Glutamatergic neuron (in vitro differentiated cells): Measurements from ENCODE around the gene IQSEC3. TPM values are rescaled to one million over a fixed set of nuclear protein-coding genes. Genes with fewer than 3 reads are reported as not detected.
A peak's percentile ranks its signal among the peaks of the same experiment; 100 is the strongest.
"Not testable (repeated sequence)": the region's sequence is repeated elsewhere in the genome, so short reads cannot be mapped to it uniquely, and the experiment has no call there.

Source experiments
- DNase-seq: peaks from one replicate; pipeline ENCODE4 v3.0.0; 2022
- H3K27ac Mint-ChIP-seq: one replicate; pipeline ENCODE4 v1.8.0; 2020; ENCODE audit warnings: mild to moderate bottlenecking, mixed read lengths, inconsistent platforms; ENCODE audit not compliant: unreplicated experiment
- H3K27me3 Mint-ChIP-seq: one replicate; pipeline ENCODE4 v1.8.0; 2020; ENCODE audit warnings: mild to moderate bottlenecking, moderate library complexity, mixed read lengths, inconsistent platforms; ENCODE audit not compliant: unreplicated experiment
- H3K36me3 Mint-ChIP-seq: one replicate; pipeline ENCODE4 v1.8.0; 2020; ENCODE audit warnings: mild to moderate bottlenecking, mixed read lengths, inconsistent platforms; ENCODE audit not compliant: unreplicated experiment
- H3K4me1 Mint-ChIP-seq: one replicate; pipeline ENCODE4 v1.8.0; 2020; ENCODE audit warnings: mild to moderate bottlenecking, low read depth, mixed read lengths, inconsistent platforms; ENCODE audit not compliant: unreplicated experiment
- H3K4me3 Mint-ChIP-seq: one replicate; pipeline ENCODE4 v1.8.0; 2020; ENCODE audit warnings: mild to moderate bottlenecking, mixed read lengths, inconsistent platforms; ENCODE audit not compliant: unreplicated experiment
- H3K9me3 Mint-ChIP-seq: one replicate; pipeline ENCODE4 v1.8.0; 2020; ENCODE audit warnings: mild to moderate bottlenecking, moderate library complexity, mixed read lengths, inconsistent platforms; ENCODE audit not compliant: unreplicated experiment
- CTCF ChIP-seq: fragments of 200-600 bp; sonication (generic); IDR thresholded peaks from one replicate; pipeline ENCODE4 v1.5.0; 2021; ENCODE audit not compliant: partially characterized antibody, unreplicated experiment
- long read RNA-seq: library from polyadenylated mRNA; unstranded; transcript quantifications from one replicate; pipeline ENCODE4 v2.0.0, GENCODE V29; 2020; ENCODE audit not compliant: unreplicated experiment
- total RNA-seq: library from RNA; stranded (reverse); fragmentation: NEBNext Ultra II Directional; extraction: Animal tissue kit (Norgen Biotek cat#: 25700); gene quantifications from one replicate; pipeline ENCODE4 v1.2.1, GENCODE V29; 2021; ENCODE audit not compliant: unreplicated experiment

The IQSEC3 gene
- total RNA-seq, result 41.4 TPM
- long read RNA-seq, partial matches to known transcripts, result 1 of 6 reads
- long read RNA-seq, other reads (novel, unspliced or antisense), result 5 of 6 reads

- H3K4me3 Mint-ChIP-seq, result peak within 1 kb of the TSS; percentile 81
- peak within 1 kb of the TSS; percentile 77 for H3K27ac Mint-ChIP-seq
- DNase-seq, result peak; percentile 78
- not testable (repeated sequence) for H3K27me3 Mint-ChIP-seq, H3K36me3 Mint-ChIP-seq, H3K4me1 Mint-ChIP-seq, H3K9me3 Mint-ChIP-seq
Observed at GRCh38 chr12:66428-66781, at the start of gene IQSEC3. IQSEC3 (plus strand) TSS chr12:66767; CDS start chr12:66883, 116 bp downstream.

- H3K4me1 Mint-ChIP-seq, result peaks cover 15% of the 10 kb centered on the region
- not testable (repeated sequence) for DNase-seq, H3K9me3 Mint-ChIP-seq, H3K27ac Mint-ChIP-seq, H3K36me3 Mint-ChIP-seq, H3K4me3 Mint-ChIP-seq, H3K27me3 Mint-ChIP-seq
Observed at GRCh38 chr12:17370-18340, 48.9 kb upstream of the IQSEC3 start.

GRCh38 chr12:18821-19567, 47.6 kb upstream of the IQSEC3 start:
- H3K36me3 Mint-ChIP-seq, H3K27me3 Mint-ChIP-seq, H3K9me3 Mint-ChIP-seq, H3K4me3 Mint-ChIP-seq, H3K27ac Mint-ChIP-seq, DNase-seq: not testable (repeated sequence)
- H3K4me1 Mint-ChIP-seq, result peaks cover 15% of the 10 kb centered on the region

- not testable (repeated sequence) for H3K36me3 Mint-ChIP-seq, H3K27me3 Mint-ChIP-seq, H3K9me3 Mint-ChIP-seq, DNase-seq, H3K27ac Mint-ChIP-seq, H3K4me3 Mint-ChIP-seq
- peaks cover 15% of the 10 kb centered on the region for H3K4me1 Mint-ChIP-seq
Observed at GRCh38 chr12:19906-20305, 46.7 kb upstream of the IQSEC3 start.

GRCh38 chr12:20757-21156, 45.8 kb upstream of the IQSEC3 start:
- peak overlapping the region; percentile 44 for H3K27ac Mint-ChIP-seq
- no peak for DNase-seq
- peaks cover 3% of the 10 kb centered on the region for H3K27me3 Mint-ChIP-seq
- H3K4me3 Mint-ChIP-seq, result peak overlapping the region; percentile 8
- H3K4me1 Mint-ChIP-seq, result peaks cover 15% of the 10 kb centered on the region
- H3K36me3 Mint-ChIP-seq, result peaks cover 3% of the 10 kb centered on the region
- TF ChIP-seq CTCF, result no peak
- no peaks in the 10 kb centered on the region for H3K9me3 Mint-ChIP-seq

- Mint-ChIP-seq H3K27ac (peak overlapping the region; percentile 69), H3K9me3 (no peaks in the 10 kb centered on the region), H3K27me3 (peaks cover 3% of the 10 kb centered on the region), H3K36me3 (peaks cover 3% of the 10 kb centered on the region), H3K4me1 (peaks cover 15% of the 10 kb centered on the region), H3K4me3 (no peak overlapping the region)
- TF ChIP-seq CTCF, result no peak
- DNase-seq, result no peak
Observed at GRCh38 chr12:21301-22189, 45.0 kb upstream of the IQSEC3 start.
